Amniotic stem cell (primary cell): Measurements from ENCODE around the gene AKT3.
"Not testable (repeated sequence)": the region's sequence is repeated elsewhere in the genome, so short reads cannot be mapped to it uniquely, and the experiment has no call there.

Source experiments
- DNase-seq: peaks from one replicate; lab custom pipeline; 2025; lab: John Stamatoyannopoulos, UW

Gene AKT3

GRCh38 chr1:243783714-243784113, 66.3 kb downstream of the AKT3 start:
- no peak for DNase-seq

GRCh38 chr1:243772361-243773050, 77.5 kb downstream of the AKT3 start:
- DNase-seq = not testable (repeated sequence)

- DNase-seq = no peak
Observed at GRCh38 chr1:243770860-243771259, 79.2 kb downstream of the AKT3 start.

- no peak for DNase-seq
Observed at GRCh38 chr1:243765676-243766075, 84.4 kb downstream of the AKT3 start.

- no peak for DNase-seq
Observed at GRCh38 chr1:243763806-243764205, 86.2 kb downstream of the AKT3 start.

- DNase-seq = no peak
Observed at GRCh38 chr1:243758647-243759046, 91.4 kb downstream of the AKT3 start.

GRCh38 chr1:243756529-243756928, 93.5 kb downstream of the AKT3 start:
- no peak for DNase-seq

- DNase-seq = no peak
Observed at GRCh38 chr1:243754348-243754747, 95.7 kb downstream of the AKT3 start.

- DNase-seq = no peak
Observed at GRCh38 chr1:243751506-243751905, 98.5 kb downstream of the AKT3 start.

GRCh38 chr1:243748706-243749283, 101.2 kb downstream of the AKT3 start:
- DNase-seq = peak; percentile 39

GRCh38 chr1:243748227-243748626, 101.8 kb downstream of the AKT3 start:
- no peak for DNase-seq

GRCh38 chr1:243746751-243747150, 103.3 kb downstream of the AKT3 start:
- DNase-seq = no peak

- no peak for DNase-seq
Observed at GRCh38 chr1:243745356-243745755, 104.7 kb downstream of the AKT3 start.

- DNase-seq = peak; percentile 62
Observed at GRCh38 chr1:243742819-243743218, 107.2 kb downstream of the AKT3 start.

GRCh38 chr1:243740255-243740999, 109.6 kb downstream of the AKT3 start:
- DNase-seq = no peak

- no peak for DNase-seq
Observed at GRCh38 chr1:243739335-243740003, 110.6 kb downstream of the AKT3 start.

- DNase-seq = no peak
Observed at GRCh38 chr1:243738020-243738419, 112.0 kb downstream of the AKT3 start.

- no peak for DNase-seq
Observed at GRCh38 chr1:243735457-243735856, 114.6 kb downstream of the AKT3 start.

GRCh38 chr1:243734308-243734695, 115.7 kb downstream of the AKT3 start:
- no peak for DNase-seq

GRCh38 chr1:243733670-243734307, 116.3 kb downstream of the AKT3 start:
- DNase-seq = no peak

GRCh38 chr1:243732637-243733036, 117.4 kb downstream of the AKT3 start:
- no peak for DNase-seq

- DNase-seq = no peak
Observed at GRCh38 chr1:243731974-243732625, 117.9 kb downstream of the AKT3 start.
